ENCODE data around the gene PCDH9. TPM values are rescaled to one million over a fixed set of nuclear protein-coding genes. Genes with fewer than 3 reads are reported as not detected.

Gene PCDH9
- total and polyA plus RNA-seq, 10 of the 15 experiments (the other 5 are each of a cell fraction or from before 2014, with no cell fraction given) = 0.02 to 2.3 (median 0.05) TPM; not detected in 1

- TF ChIP-seq, protein P1, sequence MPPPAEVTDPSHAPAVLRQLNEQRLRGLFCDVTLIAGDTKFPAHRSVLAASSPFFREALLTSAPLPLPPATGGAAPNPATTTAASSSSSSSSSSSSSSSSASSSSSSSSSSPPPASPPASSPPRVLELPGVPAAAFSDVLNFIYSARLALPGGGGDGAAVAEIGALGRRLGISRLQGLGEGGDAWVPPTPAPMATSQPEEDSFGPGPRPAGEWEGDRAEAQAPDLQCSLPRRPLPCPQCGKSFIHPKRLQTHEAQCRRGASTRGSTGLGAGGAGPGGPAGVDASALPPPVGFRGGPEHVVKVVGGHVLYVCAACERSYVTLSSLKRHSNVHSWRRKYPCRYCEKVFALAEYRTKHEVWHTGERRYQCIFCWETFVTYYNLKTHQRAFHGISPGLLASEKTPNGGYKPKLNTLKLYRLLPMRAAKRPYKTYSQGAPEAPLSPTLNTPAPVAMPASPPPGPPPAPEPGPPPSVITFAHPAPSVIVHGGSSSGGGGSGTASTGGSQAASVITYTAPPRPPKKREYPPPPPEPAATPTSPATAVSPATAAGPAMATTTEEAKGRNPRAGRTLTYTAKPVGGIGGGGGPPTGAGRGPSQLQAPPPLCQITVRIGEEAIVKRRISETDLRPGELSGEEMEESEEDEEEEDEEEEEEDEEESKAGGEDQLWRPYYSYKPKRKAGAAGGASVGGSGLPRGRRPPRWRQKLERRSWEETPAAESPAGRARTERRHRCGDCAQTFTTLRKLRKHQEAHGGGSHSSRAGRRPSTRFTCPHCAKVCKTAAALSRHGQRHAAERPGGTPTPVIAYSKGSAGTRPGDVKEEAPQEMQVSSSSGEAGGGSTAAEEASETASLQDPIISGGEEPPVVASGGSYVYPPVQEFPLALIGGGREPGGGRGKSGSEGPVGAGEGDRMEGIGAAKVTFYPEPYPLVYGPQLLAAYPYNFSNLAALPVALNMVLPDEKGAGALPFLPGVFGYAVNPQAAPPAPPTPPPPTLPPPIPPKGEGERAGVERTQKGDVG (CRISPR knock-in tag; IDR thresholded peaks at IDR 0.05) = no peak
- TF ChIP-seq POLR2A (IDR thresholded peaks at IDR 0.05; ENCODE audit: low read depth, low read length) (no peak), PAX8 (IDR thresholded peaks at IDR 0.05) (no peak), BMI1 (IDR thresholded peaks at IDR 0.05; ENCODE audit: borderline replicate concordance) (no peak), CEBPB (IDR thresholded peaks at IDR 0.05; ENCODE audit: borderline replicate concordance in 1 of 2, low read depth in 2 of 2, low read length in 2 of 2) (no peak)
- TF ChIP-seq, protein P2, sequence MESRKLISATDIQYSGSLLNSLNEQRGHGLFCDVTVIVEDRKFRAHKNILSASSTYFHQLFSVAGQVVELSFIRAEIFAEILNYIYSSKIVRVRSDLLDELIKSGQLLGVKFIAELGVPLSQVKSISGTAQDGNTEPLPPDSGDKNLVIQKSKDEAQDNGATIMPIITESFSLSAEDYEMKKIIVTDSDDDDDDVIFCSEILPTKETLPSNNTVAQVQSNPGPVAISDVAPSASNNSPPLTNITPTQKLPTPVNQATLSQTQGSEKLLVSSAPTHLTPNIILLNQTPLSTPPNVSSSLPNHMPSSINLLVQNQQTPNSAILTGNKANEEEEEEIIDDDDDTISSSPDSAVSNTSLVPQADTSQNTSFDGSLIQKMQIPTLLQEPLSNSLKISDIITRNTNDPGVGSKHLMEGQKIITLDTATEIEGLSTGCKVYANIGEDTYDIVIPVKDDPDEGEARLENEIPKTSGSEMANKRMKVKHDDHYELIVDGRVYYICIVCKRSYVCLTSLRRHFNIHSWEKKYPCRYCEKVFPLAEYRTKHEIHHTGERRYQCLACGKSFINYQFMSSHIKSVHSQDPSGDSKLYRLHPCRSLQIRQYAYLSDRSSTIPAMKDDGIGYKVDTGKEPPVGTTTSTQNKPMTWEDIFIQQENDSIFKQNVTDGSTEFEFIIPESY (IDR thresholded peaks at IDR 0.05) = no peak
Observed at GRCh38 chr13:67075239-67075638, 154.9 kb downstream of the PCDH9 start (continued).

DNA sequence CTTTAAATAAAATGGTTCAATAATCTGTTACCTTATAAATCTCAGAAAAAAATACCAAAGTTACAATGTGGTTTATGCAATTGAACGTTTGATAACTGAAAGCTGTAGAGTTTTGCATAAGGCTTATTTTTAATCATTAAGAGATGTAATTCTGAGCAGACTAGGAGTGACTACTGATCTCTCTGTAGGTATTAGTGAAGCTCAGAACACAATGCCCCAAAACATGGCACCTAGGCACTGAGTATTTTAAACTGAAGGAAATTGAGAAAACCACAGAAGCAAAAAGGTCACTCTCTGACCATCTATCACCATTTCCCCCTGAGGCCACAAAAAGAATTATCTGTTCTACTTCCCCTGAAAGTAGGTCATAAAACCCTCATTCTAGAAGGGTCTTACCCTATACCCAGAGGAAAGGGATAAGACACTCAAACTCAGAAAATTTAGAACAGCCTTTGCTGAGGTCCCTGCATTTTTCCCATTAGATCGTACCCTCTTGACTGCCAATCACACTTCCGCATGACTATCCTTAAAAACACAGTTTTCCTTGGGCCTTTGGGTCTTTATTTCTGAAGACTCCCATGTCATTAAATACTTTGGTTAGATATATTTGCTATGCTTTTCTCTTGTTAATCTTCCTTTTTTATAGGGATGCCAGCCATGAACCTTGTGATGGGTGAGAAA, 158.1 kb downstream of the PCDH9 start:
- H4K20me1 ChIP-seq (ENCODE audit: control insufficient read depth, insufficient read depth) = no peaks in the 10 kb centered on the region
- H3K9ac ChIP-seq (ENCODE audit: control insufficient read depth, insufficient read depth, low read length) = no peak overlapping the region
- DNase-seq (ENCODE audit: low read depth, low spot score) = no peak
- H3K79me2 ChIP-seq (ENCODE audit: control insufficient read depth, insufficient read depth, low read length) = no peaks in the 10 kb centered on the region
- H3K4me3 ChIP-seq = no peak overlapping the region
- no peaks in the 10 kb centered on the region for H3K27me3 ChIP-seq (replicated peaks in 1 of 2; ENCODE audit: control insufficient read depth in 2 of 2, insufficient read depth in 2 of 2, low read length in 1 of 2)
- H3K36me3 ChIP-seq (ENCODE audit: control insufficient read depth in 2 of 2, insufficient read depth in 2 of 2, low read length in 1 of 2) = no peaks in the 10 kb centered on the region
- CTCF ChIA-PET = interaction anchor here (0.7 kb wide), 1 partner anchor 77 kb away, joined by 4 read pairs; no protein-coding TSS in a partner anchor
- TF ChIP-seq NR2F1 (conservative IDR thresholded peaks at IDR 0.05) = 0 out of 2 replicates have a peak, but pooled peaks have one; percentile 28
- no peak for TF ChIP-seq TAF1 (IDR thresholded peaks at IDR 0.05; ENCODE audit: borderline replicate concordance, low read depth, low read length)
- TF ChIP-seq ZBTB11 (CRISPR knock-in tag; IDR thresholded peaks at IDR 0.05) = no peak
- no peak for TF ChIP-seq NFYA (IDR thresholded peaks at IDR 0.05; ENCODE audit: borderline replicate concordance, low read depth, low read length)
- ATAC-seq = peak; percentile 27
- FAIRE-seq = no peak
- in situ Hi-C loops (cut with MboI) (no loop called here), intact Hi-C loops (cut with micrococcal nuclease; ENCODE audit: unreplicated experiment) (no loop called here)
- H2AFZ ChIP-seq (ENCODE audit: control insufficient read depth, low read depth, low read length) = no peak overlapping the region
- no peaks in the 10 kb centered on the region for H3K9me3 ChIP-seq (replicated peaks; ENCODE audit: control insufficient read depth, insufficient read depth, low read length)
- BruUV-seq (replicated peaks) = no TSS peak
- no peaks in the 10 kb centered on the region for H3K4me1 ChIP-seq (ENCODE audit: control insufficient read depth, insufficient read depth, low read length)
- SMC1A ChIA-PET (ENCODE audit: uncharacterized antibody, unreplicated experiment) = no interaction called here
- RAD21 ChIA-PET (ENCODE audit: unreplicated experiment) = no interaction called here
- H3K27ac ChIP-seq (ENCODE audit: control insufficient read depth, insufficient read depth) = no peak overlapping the region
- POLR2A ChIA-PET = interaction anchor here (0.6 kb wide), 1 partner anchor 20 kb away, joined by 3 read pairs; no protein-coding TSS in a partner anchor
- WGBS (ENCODE audit: insufficient coverage, insufficient replicate concordance, low lambda C conversion rate, missing lambda C conversion rate) = 66% methylated on average over 3 of the region's 3 CpGs
- no peak overlapping the region for H3K4me2 ChIP-seq (ENCODE audit: control insufficient read depth, insufficient read depth)
